ENCODE data around the gene KANSL3.

DNA sequence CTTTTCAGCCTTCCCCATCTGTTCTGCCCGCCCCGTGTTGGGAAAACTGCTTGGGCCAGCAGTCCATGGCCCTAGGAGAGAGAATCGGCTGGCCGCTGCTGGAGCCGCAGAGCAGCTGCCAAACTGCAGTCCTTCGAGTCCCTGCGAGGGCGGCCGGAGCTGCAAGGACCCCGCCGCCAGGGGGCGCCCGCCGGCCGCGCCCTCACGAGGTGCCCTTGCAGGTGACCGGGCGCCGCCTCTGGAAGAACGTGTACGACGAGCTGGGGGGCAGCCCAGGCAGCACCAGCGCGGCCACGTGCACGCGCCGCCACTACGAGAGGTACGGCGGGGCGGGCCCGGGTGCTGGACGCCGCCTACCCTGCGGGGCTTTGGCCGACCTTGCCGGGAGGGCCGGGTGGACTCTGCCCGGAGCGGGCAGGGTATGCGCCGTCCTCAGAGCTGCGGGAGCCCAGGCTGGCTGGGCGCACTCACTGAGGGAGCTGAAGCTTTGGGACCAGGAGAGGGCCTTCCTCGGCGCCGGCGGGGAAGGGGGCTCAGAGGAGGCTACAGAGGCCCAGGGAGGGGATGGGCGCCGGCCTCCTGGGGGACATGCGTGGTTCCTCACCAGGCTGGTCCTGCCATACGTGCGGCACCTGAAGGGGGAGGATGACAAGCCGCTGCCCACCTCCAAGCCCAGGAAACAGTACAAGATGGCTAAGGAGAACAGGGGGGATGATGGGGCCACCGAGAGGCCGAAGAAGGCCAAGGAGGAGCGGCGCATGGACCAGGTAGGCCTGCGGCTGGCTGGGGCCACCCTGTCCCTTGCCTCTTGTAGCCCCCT lies 87.9 kb downstream of the KANSL3 start:
- TF ChIP-seq, protein P1, sequence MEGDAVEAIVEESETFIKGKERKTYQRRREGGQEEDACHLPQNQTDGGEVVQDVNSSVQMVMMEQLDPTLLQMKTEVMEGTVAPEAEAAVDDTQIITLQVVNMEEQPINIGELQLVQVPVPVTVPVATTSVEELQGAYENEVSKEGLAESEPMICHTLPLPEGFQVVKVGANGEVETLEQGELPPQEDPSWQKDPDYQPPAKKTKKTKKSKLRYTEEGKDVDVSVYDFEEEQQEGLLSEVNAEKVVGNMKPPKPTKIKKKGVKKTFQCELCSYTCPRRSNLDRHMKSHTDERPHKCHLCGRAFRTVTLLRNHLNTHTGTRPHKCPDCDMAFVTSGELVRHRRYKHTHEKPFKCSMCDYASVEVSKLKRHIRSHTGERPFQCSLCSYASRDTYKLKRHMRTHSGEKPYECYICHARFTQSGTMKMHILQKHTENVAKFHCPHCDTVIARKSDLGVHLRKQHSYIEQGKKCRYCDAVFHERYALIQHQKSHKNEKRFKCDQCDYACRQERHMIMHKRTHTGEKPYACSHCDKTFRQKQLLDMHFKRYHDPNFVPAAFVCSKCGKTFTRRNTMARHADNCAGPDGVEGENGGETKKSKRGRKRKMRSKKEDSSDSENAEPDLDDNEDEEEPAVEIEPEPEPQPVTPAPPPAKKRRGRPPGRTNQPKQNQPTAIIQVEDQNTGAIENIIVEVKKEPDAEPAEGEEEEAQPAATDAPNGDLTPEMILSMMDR (IDR thresholded peaks at IDR 0.05) = peak; percentile 99
- no peak for TF ChIP-seq ZFX (IDR thresholded peaks at IDR 0.05; ENCODE audit: borderline replicate concordance)
